Measurements from ENCODE around the gene ADPRHL1.

GRCh38 chr13:113456116-113456702 lies 2.9 kb upstream of the ADPRHL1 start:
- TF ChIP-seq CTCF (IDR thresholded peaks at IDR 0.05; ENCODE audit: insufficient read depth, low read depth, low read length) (no peak), EZH2 (IDR thresholded peaks at IDR 0.05; ENCODE audit: insufficient read depth, low read length) (no peak)
